ENCODE measurements around the gene NAV1. TPM values are rescaled to one million over a fixed set of nuclear protein-coding genes. Genes with fewer than 3 reads are reported as not detected.

Gene NAV1
- total RNA-seq, 2 donors from 2014 or later: 17.9 to 24.1 TPM

DNA sequence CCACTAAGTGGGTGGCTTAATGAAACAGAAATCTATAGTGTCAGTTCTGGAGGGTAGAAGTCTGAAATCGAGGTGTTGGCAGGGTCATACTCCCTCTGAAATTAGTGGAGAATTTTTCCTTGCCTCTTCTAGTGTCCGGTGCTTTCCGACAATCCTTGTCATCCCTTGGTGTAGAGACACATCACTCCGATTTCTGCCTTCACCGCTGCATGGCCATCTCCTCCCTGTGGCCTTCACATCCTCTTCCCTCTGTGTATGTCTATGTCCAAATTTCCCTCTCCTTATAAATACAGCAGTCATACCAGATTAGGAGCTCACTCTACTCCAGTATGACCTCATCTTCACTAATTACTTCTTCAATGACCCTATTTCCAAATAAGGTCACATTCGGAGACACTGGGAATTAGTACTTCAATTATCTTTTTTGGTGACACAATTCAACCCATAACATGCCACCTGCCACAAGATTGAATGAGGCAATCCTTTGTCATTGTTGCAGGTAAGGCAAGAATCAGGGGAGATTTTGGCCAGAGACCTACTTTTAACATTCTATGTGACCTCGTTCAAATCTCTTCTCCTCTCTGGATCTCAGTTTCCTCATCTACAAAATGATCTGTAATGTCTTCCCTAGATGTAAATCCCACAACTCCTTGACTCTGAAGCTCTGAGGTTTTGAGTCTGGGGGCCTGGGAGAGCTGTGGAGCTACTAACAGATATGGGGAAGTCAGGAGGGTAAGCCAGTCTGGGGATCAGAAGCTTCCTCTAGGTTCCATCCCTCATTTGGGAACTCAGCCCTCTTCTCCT is 16.1 kb downstream of the NAV1 start:
- Histone ChIP-seq H3K36me3 (no peaks in the 10 kb centered on the region), H3K4me1 (no peaks in the 10 kb centered on the region), H3K9me3 (no peaks in the 10 kb centered on the region), H3K27me3 (no peaks in the 10 kb centered on the region), H3K4me3 (no peak overlapping the region), H3K27ac (no peak overlapping the region), H3K9ac (ENCODE audit: low read depth in 2 of 2, low read length in 2 of 2) (no peak overlapping the region)
- DNase-seq: no peak
- TF ChIP-seq, protein P1, sequence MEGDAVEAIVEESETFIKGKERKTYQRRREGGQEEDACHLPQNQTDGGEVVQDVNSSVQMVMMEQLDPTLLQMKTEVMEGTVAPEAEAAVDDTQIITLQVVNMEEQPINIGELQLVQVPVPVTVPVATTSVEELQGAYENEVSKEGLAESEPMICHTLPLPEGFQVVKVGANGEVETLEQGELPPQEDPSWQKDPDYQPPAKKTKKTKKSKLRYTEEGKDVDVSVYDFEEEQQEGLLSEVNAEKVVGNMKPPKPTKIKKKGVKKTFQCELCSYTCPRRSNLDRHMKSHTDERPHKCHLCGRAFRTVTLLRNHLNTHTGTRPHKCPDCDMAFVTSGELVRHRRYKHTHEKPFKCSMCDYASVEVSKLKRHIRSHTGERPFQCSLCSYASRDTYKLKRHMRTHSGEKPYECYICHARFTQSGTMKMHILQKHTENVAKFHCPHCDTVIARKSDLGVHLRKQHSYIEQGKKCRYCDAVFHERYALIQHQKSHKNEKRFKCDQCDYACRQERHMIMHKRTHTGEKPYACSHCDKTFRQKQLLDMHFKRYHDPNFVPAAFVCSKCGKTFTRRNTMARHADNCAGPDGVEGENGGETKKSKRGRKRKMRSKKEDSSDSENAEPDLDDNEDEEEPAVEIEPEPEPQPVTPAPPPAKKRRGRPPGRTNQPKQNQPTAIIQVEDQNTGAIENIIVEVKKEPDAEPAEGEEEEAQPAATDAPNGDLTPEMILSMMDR (IDR thresholded peaks at IDR 0.05): no peak
- intact Hi-C loops (cut with DNase I): no loop called here

DNA sequence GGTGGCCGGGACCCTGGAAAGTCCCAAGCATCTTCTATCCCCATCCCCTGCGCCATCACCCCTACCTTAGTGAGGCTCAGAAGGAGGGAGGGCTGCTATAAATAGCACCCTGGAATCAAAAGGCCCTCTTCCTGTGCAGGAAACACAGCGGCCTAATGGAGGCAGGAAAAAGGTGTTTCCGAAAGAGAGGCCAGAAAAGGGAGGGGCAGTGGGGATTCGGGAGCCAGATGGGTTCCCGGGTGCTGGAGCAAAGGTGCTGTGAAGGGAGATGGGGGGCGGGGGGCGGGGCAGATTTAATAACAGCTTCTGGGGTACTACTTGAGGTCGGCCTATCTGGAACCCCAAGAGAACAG is 16.6 kb downstream of the NAV1 start:
- Histone ChIP-seq H3K9me3 (no peaks in the 10 kb centered on the region), H3K36me3 (no peaks in the 10 kb centered on the region), H3K4me3 (no peak overlapping the region), H3K9ac (ENCODE audit: low read depth in 2 of 2, low read length in 2 of 2) (no peak overlapping the region), H3K27ac (no peak overlapping the region), H3K27me3 (no peaks in the 10 kb centered on the region), H3K4me1 (no peaks in the 10 kb centered on the region)
- DNase-seq: no peak
- intact Hi-C loops (cut with DNase I): no loop called here
- TF ChIP-seq, protein P1 (IDR thresholded peaks at IDR 0.05): no peak

DNA sequence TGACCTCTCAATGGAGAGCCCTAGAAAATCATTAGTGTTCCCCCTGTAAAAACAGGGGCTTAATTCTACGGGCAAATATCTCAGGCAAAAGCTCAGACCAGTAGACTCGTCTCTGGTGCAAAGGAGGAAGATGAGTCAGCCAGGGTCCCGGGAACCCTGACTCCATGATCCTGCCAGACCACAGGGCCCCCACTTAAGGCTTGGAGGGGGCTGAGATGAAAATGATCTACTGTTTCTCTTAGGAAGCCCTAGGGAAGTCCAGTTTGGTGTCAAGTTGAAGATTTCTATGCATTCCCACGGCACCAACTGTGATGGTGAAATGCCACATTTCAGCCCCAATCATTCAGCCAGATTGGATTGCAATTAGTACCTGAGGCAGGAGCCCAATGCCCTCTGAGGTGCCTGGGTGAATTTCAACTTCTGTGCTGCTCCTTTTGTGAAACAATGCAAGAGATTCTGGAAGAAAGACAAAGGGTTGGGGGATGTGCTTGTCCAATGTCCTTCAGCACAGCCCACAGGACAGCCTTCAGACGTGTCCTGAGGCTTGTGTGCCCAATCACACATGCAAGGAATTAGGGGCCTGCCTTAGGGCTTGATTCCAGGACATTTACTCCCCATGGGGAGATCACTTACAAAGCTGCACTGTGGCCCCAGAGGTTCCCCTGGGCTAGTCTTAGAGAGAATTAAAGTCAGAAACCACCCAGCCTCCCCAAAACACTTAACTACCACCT is 18.1 kb downstream of the NAV1 start:
- intact Hi-C loops (cut with DNase I): no loop called here
- Histone ChIP-seq H3K4me1 (no peaks in the 10 kb centered on the region), H3K36me3 (no peaks in the 10 kb centered on the region)

DNA sequence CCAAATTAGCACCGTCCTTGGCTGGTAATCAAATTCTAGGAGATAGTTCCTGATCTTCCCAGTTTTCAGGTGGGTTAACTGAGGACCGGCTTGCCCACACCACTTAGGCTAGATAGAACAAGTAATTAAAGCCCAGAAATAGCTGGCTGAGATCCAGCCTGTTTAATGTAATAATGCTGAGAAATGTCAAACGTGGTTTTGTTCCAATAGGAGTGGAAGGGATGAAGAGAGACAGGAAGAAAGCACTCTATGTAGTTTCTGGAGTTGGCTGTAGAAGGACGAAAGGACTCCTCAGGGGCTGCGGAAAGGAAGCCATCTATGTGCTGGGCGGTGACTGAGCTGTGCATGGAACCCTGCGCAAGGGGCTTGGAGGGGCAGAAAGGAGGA is 18.6 kb downstream of the NAV1 start:
- Histone ChIP-seq H3K9ac (ENCODE audit: low read depth in 2 of 2, low read length in 2 of 2) (no peak overlapping the region), H3K27ac (no peak overlapping the region), H3K27me3 (no peaks in the 10 kb centered on the region), H3K9me3 (no peaks in the 10 kb centered on the region), H3K36me3 (no peaks in the 10 kb centered on the region), H3K4me3 (no peak overlapping the region), H3K4me1 (no peaks in the 10 kb centered on the region)
- intact Hi-C loops (cut with DNase I): no loop called here
- DNase-seq: no peak
- TF ChIP-seq, protein P1 (IDR thresholded peaks at IDR 0.05): no peak

More for the DNA sequence above, 18.1 kb downstream of the NAV1 start:
- H3K9ac ChIP-seq (ENCODE audit: low read depth in 2 of 2, low read length in 2 of 2): no peak overlapping the region
- TF ChIP-seq, protein P1 (IDR thresholded peaks at IDR 0.05): no peak
- no peak overlapping the region for H3K27ac ChIP-seq
- no peak overlapping the region for H3K4me3 ChIP-seq
- no peaks in the 10 kb centered on the region for H3K27me3 ChIP-seq
- DNase-seq: no peak
- no peaks in the 10 kb centered on the region for H3K9me3 ChIP-seq

DNA sequence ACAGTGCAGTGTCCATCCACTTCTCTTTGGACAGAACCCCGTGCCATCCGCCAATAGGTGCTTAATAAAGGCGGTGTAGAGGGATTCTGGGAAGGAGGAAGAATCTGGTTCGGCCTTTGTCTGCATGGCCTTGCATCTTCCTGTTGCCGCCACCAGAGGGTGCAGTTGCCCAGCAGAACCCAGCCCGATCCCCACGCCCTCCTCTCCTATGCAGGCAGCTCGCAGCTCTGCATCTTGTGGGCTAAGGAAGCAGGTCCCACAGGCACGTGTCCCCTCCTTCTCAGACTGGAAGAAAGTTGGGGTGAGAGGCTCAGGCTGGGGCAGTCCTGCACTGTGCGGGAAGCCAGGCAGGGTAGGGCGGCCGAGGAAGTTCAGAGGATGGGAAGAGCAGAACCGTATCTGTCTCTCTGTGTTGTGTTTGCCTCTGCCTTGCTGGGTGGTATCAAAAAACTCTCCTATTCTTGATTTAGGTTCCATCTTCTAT is 20.8 kb downstream of the NAV1 start:
- no peaks in the 10 kb centered on the region for H3K4me1 ChIP-seq
- no peaks in the 10 kb centered on the region for H3K9me3 ChIP-seq
- TF ChIP-seq, protein P1 (IDR thresholded peaks at IDR 0.05): peak; percentile 80
- peak; percentile 76 for DNase-seq
- no peaks in the 10 kb centered on the region for H3K27me3 ChIP-seq
- no peaks in the 10 kb centered on the region for H3K36me3 ChIP-seq
- intact Hi-C loops (cut with DNase I): loop anchor here (1.0 to 2.0 kb wide), 2 partner anchors 145 to 233 kb away; no protein-coding TSS in a partner anchor
- no peak overlapping the region for H3K4me3 ChIP-seq
- H3K9ac ChIP-seq (ENCODE audit: low read depth in 2 of 2, low read length in 2 of 2): peak overlapping the region; percentile 28 to 50
- H3K27ac ChIP-seq: no peak overlapping the region

Measured in colonic mucosa (tissue), 4 donors.